ENCODE results near the gene CCDC167.

DNA sequence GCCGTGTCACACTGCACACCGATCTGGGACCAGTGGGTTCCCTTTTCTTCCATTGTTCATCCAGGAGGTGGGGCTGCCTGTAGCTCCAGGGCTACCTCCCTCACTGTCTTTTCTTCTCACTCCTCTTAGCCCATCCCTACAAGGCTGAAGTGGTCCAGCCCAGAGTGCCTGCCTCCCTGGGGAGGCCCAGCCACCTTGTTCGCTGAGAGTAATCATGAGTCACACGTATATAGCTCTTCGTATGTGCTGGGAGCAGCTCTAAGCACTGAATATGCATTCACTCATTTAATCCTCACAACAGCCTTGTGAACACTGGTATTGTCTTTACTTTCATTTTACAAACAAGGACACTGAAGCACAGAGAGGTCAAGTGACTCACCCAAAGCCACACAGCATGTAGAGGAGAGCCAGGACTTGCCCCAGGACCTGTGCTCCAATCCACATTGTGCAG is 14.7 kb upstream of the CCDC167 start:
- TF ChIP-seq MAX (IDR thresholded peaks at IDR 0.05) (no peak), ZBTB7A (IDR thresholded peaks at IDR 0.05; ENCODE audit: low read depth) (no peak), CREB1 (IDR thresholded peaks at IDR 0.05; ENCODE audit: low read depth) (no peak), FOXM1 (IDR thresholded peaks at IDR 0.05; ENCODE audit: borderline replicate concordance, low read depth) (no peak), USF1 (IDR thresholded peaks at IDR 0.05) (no peak), YY1 (IDR thresholded peaks at IDR 0.05; ENCODE audit: low read depth) (no peak)

All from Ishikawa (cell line).